GM12878 (cell line): ENCODE measurements around the gene CCDC194. TPM values are rescaled to one million over a fixed set of nuclear protein-coding genes. Genes with fewer than 3 reads are reported as not detected.

Experiments used
- CHD1 ChIP-seq: IDR thresholded peaks from 2 replicates; pipeline ENCODE4 v1.6.1; 2012; ENCODE audit warnings: low read depth, low read length, improper control_type of control experiment
- DPF2 ChIP-seq: fragments of 450-650 bp; IDR thresholded peaks from 2 replicates; pipeline ENCODE4 v1.6.1; 2017; ENCODE audit warnings: mild to moderate bottlenecking
- ETV6 ChIP-seq, 2 experiments: fragments of 450-650 bp in 1 of 2; IDR thresholded peaks in 1 of 2; conservative IDR thresholded peaks in 1 of 2; 2 replicates each; pipeline ENCODE4 v1.6.1; 2014; ENCODE audit warnings: antibody characterized with exemption in 1 of 2, borderline replicate concordance in 1 of 2, low read depth in 1 of 2, mild to moderate bottlenecking in 1 of 2, moderate library complexity in 1 of 2
- FOXM1 ChIP-seq: IDR thresholded peaks from 2 replicates; pipeline ENCODE4 v1.6.1; 2012; ENCODE audit warnings: low read depth, mild to moderate bottlenecking, inconsistent platforms, low read length, moderate library complexity
- GABPA ChIP-seq: IDR thresholded peaks from 2 replicates; pipeline ENCODE4 v1.6.1; 2014; ENCODE audit warnings: antibody characterized with exemption, low read depth, mild to moderate bottlenecking, inconsistent platforms
- HCFC1 ChIP-seq: fragments of 150-350 bp; IDR thresholded peaks from 2 replicates; pipeline ENCODE4 v1.6.1; 2014; ENCODE audit warnings: low read length
- IKZF1 ChIP-seq: fragments of 450-650 bp; conservative IDR thresholded peaks from 2 replicates; pipeline ENCODE4 v1.6.1; 2017; ENCODE audit warnings: antibody characterized with exemption, mild to moderate bottlenecking
- MEF2A ChIP-seq: IDR thresholded peaks from 2 replicates; pipeline ENCODE4 v1.6.1; 2011; ENCODE audit warnings: low read depth, mild to moderate bottlenecking, low read length, moderate library complexity; ENCODE audit not compliant: insufficient read depth
- MEF2B ChIP-seq: fragments of 450-650 bp; IDR thresholded peaks from 2 replicates; pipeline ENCODE4 v1.6.1; 2018; ENCODE audit warnings: mild to moderate bottlenecking, moderate library complexity; ENCODE audit not compliant: partially characterized antibody, poor library complexity, severe bottlenecking
- MTA3 ChIP-seq: IDR thresholded peaks from 2 replicates; pipeline ENCODE4 v1.6.1; 2012; ENCODE audit warnings: low read length, inconsistent platforms, borderline replicate concordance
- NBN ChIP-seq: fragments of 450-650 bp; IDR thresholded peaks from 2 replicates; pipeline ENCODE4 v1.6.1; 2016
- NRF1 ChIP-seq: conservative IDR thresholded peaks from 2 replicates; pipeline ENCODE4 v1.6.1; 2011; ENCODE audit warnings: mild to moderate bottlenecking, low read depth, low read length, improper control_type of control experiment
- POU2F2 ChIP-seq: IDR thresholded peaks from 3 replicates; pipeline ENCODE4 v1.6.1; 2011; ENCODE audit warnings: low read depth, mild to moderate bottlenecking, low read length, borderline replicate concordance
- RBBP5 ChIP-seq: fragments of 200-600 bp; sonication (generic); conservative IDR thresholded peaks from 2 replicates; pipeline ENCODE4 v1.6.1; 2016
- RCOR1 ChIP-seq: conservative IDR thresholded peaks from 2 replicates; pipeline ENCODE4 v1.6.1; 2012; ENCODE audit warnings: low read depth, low read length, improper control_type of control experiment
- SMARCA5 ChIP-seq: fragments of 450-650 bp; IDR thresholded peaks from 2 replicates; pipeline ENCODE4 v1.6.1; 2017; ENCODE audit warnings: mild to moderate bottlenecking
- SREBF2 ChIP-seq: IDR thresholded peaks from 2 replicates; pipeline ENCODE4 v1.6.1; 2012; ENCODE audit warnings: mild to moderate bottlenecking, low read length
- TARDBP ChIP-seq: IDR thresholded peaks from 2 replicates; pipeline ENCODE4 v1.6.1; 2016; ENCODE audit warnings: borderline replicate concordance
- TCF3 ChIP-seq: IDR thresholded peaks from 2 replicates; pipeline ENCODE4 v1.6.1; 2012; ENCODE audit warnings: low read depth, mild to moderate bottlenecking, low read length, borderline replicate concordance; ENCODE audit not compliant: insufficient read depth
- WRNIP1 ChIP-seq: IDR thresholded peaks from 2 replicates; pipeline ENCODE4 v1.6.1; 2011; ENCODE audit warnings: low read depth, low read length, improper control_type of control experiment, borderline replicate concordance
- ZSCAN29 ChIP-seq: fragments of 450-650 bp; IDR thresholded peaks from 2 replicates; pipeline ENCODE4 v1.6.1; 2017; ENCODE audit warnings: mild to moderate bottlenecking, moderate library complexity
- polyA plus RNA-seq, 11 experiments: library from polyadenylated mRNA; depleted of rRNA in 4 of 11; unstranded in 6 of 11; stranded (reverse) in 5 of 11; fragments of >200 nt; fragmentation: Nextera tagmentation in 4 of 11; fragmentation: Illumina TruSeq in 1 of 11; extraction: Ambion mirVana in 4 of 11; extraction: Trizol in 1 of 11; gene quantifications; 1 replicate in 1 of 11; 2 replicates in 10 of 11; pipeline versions ENCODE4 v1.2.1 to v1.2.3, GENCODE V29; 2011 to 2016; ENCODE audit warnings: inconsistent platforms in 2 of 11, missing spikeins in 2 of 11, low read depth in 1 of 11
- total RNA-seq, 4 experiments: library from RNA; depleted of rRNA in 3 of 4; stranded (reverse); fragments of >200 nt in 3 of 4; fragmentation: Illumina TruSeq in 1 of 4; extraction: Trizol in 1 of 4; gene quantifications; 2 replicates each; pipeline versions ENCODE4 v1.2.1 to v1.2.3, GENCODE V29; 2013 to 2021
- TF ChIP-seq, protein P1 (sequence below): IDR thresholded peaks from 2 replicates; pipeline ENCODE4 v1.6.1; 2012; ENCODE audit warnings: improper control_type of control experiment, low read depth, low read length; ENCODE audit not compliant: insufficient replicate concordance
- TF ChIP-seq, protein P2 (sequence below): fragments of 450-650 bp; IDR thresholded peaks from 2 replicates; pipeline ENCODE4 v1.6.1; 2016; ENCODE audit warnings: mild to moderate bottlenecking, moderate library complexity, borderline replicate concordance

CCDC194 gene
- total and polyA plus RNA-seq, 10 of the 15 experiments (the other 5 are each of a cell fraction or from before 2014, with no cell fraction given), result 0.07 to 3.4 (median 0.97) TPM

DNA sequence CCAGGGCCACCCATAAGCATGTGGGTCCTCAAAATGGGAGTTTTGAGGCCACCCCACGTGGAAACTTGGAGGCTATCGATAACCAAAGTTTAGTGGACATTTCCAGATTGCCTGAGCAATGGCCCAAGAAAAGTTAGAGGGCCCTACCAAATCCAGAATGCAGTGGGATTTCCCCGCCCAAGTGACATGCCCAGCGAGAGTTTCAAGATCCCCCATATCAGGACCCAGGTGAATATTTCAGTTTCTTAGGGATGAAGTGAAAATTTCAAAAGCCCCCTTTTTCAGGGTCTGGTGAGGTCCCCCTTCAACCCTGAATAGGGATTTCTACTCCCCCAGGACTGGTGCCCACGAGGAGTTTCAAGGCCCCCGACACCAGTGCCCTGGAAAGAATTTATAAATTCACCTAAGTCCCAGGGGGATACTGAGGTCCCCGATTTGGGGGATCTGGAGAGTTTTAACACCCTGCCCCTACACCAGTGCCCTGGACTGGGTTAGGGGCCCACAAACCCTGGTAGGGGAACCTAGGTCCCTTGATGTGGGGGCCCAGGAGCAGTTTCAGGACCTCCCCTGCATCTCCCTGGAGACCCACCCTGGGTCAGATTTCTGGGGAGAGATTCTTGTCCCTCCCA is 10.7 kb upstream of the CCDC194 start (continued):
- 0 out of 2 replicates have a peak, but pooled peaks have one; percentile 18 for TF ChIP-seq DPF2
- no peak for TF ChIP-seq NBN
- TF ChIP-seq SREBF2, result no peak
- TF ChIP-seq TCF3, result no peak
- no peak for TF ChIP-seq NRF1
- no peak for TF ChIP-seq HCFC1
- no peak for TF ChIP-seq ETV6 (conservative IDR thresholded peaks at IDR 0.05 in 1 of 2, IDR thresholded peaks at IDR 0.05 in 1 of 2; ENCODE audit: borderline replicate concordance in 1 of 2, low read depth in 1 of 2)
- TF ChIP-seq TARDBP, result no peak
- TF ChIP-seq, protein P1, sequence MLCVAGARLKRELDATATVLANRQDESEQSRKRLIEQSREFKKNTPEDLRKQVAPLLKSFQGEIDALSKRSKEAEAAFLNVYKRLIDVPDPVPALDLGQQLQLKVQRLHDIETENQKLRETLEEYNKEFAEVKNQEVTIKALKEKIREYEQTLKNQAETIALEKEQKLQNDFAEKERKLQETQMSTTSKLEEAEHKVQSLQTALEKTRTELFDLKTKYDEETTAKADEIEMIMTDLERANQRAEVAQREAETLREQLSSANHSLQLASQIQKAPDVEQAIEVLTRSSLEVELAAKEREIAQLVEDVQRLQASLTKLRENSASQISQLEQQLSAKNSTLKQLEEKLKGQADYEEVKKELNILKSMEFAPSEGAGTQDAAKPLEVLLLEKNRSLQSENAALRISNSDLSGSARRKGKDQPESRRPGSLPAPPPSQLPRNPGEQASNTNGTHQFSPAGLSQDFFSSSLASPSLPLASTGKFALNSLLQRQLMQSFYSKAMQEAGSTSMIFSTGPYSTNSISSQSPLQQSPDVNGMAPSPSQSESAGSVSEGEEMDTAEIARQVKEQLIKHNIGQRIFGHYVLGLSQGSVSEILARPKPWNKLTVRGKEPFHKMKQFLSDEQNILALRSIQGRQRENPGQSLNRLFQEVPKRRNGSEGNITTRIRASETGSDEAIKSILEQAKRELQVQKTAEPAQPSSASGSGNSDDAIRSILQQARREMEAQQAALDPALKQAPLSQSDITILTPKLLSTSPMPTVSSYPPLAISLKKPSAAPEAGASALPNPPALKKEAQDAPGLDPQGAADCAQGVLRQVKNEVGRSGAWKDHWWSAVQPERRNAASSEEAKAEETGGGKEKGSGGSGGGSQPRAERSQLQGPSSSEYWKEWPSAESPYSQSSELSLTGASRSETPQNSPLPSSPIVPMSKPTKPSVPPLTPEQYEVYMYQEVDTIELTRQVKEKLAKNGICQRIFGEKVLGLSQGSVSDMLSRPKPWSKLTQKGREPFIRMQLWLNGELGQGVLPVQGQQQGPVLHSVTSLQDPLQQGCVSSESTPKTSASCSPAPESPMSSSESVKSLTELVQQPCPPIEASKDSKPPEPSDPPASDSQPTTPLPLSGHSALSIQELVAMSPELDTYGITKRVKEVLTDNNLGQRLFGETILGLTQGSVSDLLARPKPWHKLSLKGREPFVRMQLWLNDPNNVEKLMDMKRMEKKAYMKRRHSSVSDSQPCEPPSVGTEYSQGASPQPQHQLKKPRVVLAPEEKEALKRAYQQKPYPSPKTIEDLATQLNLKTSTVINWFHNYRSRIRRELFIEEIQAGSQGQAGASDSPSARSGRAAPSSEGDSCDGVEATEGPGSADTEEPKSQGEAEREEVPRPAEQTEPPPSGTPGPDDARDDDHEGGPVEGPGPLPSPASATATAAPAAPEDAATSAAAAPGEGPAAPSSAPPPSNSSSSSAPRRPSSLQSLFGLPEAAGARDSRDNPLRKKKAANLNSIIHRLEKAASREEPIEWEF, result no peak
- TF ChIP-seq SMARCA5, result peak; percentile 80
- TF ChIP-seq RCOR1, result peak; percentile 73; the same call in 1 of the 2 replicates
- TF ChIP-seq FOXM1, result no peak
- no peak for TF ChIP-seq CHD1
- TF ChIP-seq ZSCAN29, result peak; percentile 91
- TF ChIP-seq MEF2B, result peak; percentile 97
- TF ChIP-seq WRNIP1, result no peak
- TF ChIP-seq IKZF1, result no peak
- TF ChIP-seq MTA3, result peak; percentile 84; the same call in 1 of the 2 replicates
- no peak for TF ChIP-seq RBBP5
- no peak for TF ChIP-seq GABPA
- no peak for TF ChIP-seq POU2F2
- TF ChIP-seq MEF2A, result no peak
- TF ChIP-seq, protein P2, sequence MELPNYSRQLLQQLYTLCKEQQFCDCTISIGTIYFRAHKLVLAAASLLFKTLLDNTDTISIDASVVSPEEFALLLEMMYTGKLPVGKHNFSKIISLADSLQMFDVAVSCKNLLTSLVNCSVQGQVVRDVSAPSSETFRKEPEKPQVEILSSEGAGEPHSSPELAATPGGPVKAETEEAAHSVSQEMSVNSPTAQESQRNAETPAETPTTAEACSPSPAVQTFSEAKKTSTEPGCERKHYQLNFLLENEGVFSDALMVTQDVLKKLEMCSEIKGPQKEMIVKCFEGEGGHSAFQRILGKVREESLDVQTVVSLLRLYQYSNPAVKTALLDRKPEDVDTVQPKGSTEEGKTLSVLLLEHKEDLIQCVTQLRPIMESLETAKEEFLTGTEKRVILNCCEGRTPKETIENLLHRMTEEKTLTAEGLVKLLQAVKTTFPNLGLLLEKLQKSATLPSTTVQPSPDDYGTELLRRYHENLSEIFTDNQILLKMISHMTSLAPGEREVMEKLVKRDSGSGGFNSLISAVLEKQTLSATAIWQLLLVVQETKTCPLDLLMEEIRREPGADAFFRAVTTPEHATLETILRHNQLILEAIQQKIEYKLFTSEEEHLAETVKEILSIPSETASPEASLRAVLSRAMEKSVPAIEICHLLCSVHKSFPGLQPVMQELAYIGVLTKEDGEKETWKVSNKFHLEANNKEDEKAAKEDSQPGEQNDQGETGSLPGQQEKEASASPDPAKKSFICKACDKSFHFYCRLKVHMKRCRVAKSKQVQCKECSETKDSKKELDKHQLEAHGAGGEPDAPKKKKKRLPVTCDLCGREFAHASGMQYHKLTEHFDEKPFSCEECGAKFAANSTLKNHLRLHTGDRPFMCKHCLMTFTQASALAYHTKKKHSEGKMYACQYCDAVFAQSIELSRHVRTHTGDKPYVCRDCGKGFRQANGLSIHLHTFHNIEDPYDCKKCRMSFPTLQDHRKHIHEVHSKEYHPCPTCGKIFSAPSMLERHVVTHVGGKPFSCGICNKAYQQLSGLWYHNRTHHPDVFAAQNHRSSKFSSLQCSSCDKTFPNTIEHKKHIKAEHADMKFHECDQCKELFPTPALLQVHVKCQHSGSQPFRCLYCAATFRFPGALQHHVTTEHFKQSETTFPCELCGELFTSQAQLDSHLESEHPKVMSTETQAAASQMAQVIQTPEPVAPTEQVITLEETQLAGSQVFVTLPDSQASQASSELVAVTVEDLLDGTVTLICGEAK, result no peak
